Nucleus accumbens (tissue), 56 donors: ENCODE results near the gene PPP1R12B.
A peak's percentile ranks its signal among the peaks of the same experiment; 100 is the strongest.
"Not testable (repeated sequence)": the region's sequence is repeated elsewhere in the genome, so short reads cannot be mapped to it uniquely, and the experiment has no call there.

Source experiments
- DNase-seq, 56 donors: peaks; one replicate each; lab custom pipeline; 2025; lab: John Stamatoyannopoulos, UW

The PPP1R12B gene

GRCh38 chr1:202471246-202471645, 122.7 kb downstream of the PPP1R12B start:
- no peak for DNase-seq

GRCh38 chr1:202472347-202473124, 124.0 kb downstream of the PPP1R12B start:
- peak in 2 of 56 donors; percentile 12 for DNase-seq

- DNase-seq = peak in 20 of 56 donors; percentile 7 to 61 (median 28)
Measured at GRCh38 chr1:202473266-202474045, 125.0 kb downstream of the PPP1R12B start.

GRCh38 chr1:202479661-202480060, 131.2 kb downstream of the PPP1R12B start:
- DNase-seq = not testable (repeated sequence)

GRCh38 chr1:202480640-202481039, 132.1 kb downstream of the PPP1R12B start:
- DNase-seq = not testable (repeated sequence)

- not testable (repeated sequence) for DNase-seq
Measured at GRCh38 chr1:202483362-202483761, 134.9 kb downstream of the PPP1R12B start.

- DNase-seq = not testable (repeated sequence)
Measured at GRCh38 chr1:202484032-202484431, 135.5 kb downstream of the PPP1R12B start.

- DNase-seq = not testable (repeated sequence)
Measured at GRCh38 chr1:202484820-202485219, 136.3 kb downstream of the PPP1R12B start.

- not testable (repeated sequence) for DNase-seq
Measured at GRCh38 chr1:202488178-202488649, 139.7 kb downstream of the PPP1R12B start.

GRCh38 chr1:202489101-202489500, 140.6 kb downstream of the PPP1R12B start:
- DNase-seq = not testable (repeated sequence)

- not testable (repeated sequence) for DNase-seq
Measured at GRCh38 chr1:202493112-202493511, 144.6 kb downstream of the PPP1R12B start.

- no peak for DNase-seq
Measured at GRCh38 chr1:202498542-202498941, 150.0 kb downstream of the PPP1R12B start.

GRCh38 chr1:202499997-202500396, 151.5 kb downstream of the PPP1R12B start:
- DNase-seq = not testable (repeated sequence)

GRCh38 chr1:202501281-202501680, 152.8 kb downstream of the PPP1R12B start:
- peak in 1 of 56 donors; percentile 45 for DNase-seq

GRCh38 chr1:202505356-202505755, 156.9 kb downstream of the PPP1R12B start:
- no peak for DNase-seq

- not testable (repeated sequence) for DNase-seq
Measured at GRCh38 chr1:202505880-202506575, 157.5 kb downstream of the PPP1R12B start.

- DNase-seq = not testable (repeated sequence)
Measured at GRCh38 chr1:202508863-202509262, 160.4 kb downstream of the PPP1R12B start.

GRCh38 chr1:202513875-202514274, 165.4 kb downstream of the PPP1R12B start:
- not testable (repeated sequence) for DNase-seq

GRCh38 chr1:202516434-202516877, 168.0 kb downstream of the PPP1R12B start:
- DNase-seq = no peak

- not testable (repeated sequence) for DNase-seq
Measured at GRCh38 chr1:202517146-202517545, 168.6 kb downstream of the PPP1R12B start.
